Endothelial cell of umbilical vein (primary cell): Measurements from ENCODE around the gene SREBF1. TPM values are rescaled to one million over a fixed set of nuclear protein-coding genes. Genes with fewer than 3 reads are reported as not detected.

Source experiments
- BruUV-seq: library from RNA; stranded (reverse); fragments of 400-500 nt; replicated peaks from 2 replicates; lab custom pipeline; 2021; lab: Mats Ljungman, UMichigan
- CTCF ChIA-PET: fragments of 300-600, 350-600 bp; sonication (Branson Sonifier 250); formaldehyde crosslinking; loops from one replicate; lab custom pipeline; 2021; ENCODE audit warnings: antibody characterized with exemption, inconsistent platforms; lab: Charles Lee
- POLR2A ChIA-PET: fragments of 300-600, 350-600 bp; sonication (Branson Sonifier 250); formaldehyde crosslinking; loops from one replicate; lab custom pipeline; 2021; ENCODE audit warnings: antibody characterized with exemption, inconsistent platforms; lab: Charles Lee
- DNase-seq: peaks from one replicate; pipeline ENCODE4 v3.0.0-alpha.2; 2011; ENCODE audit warnings: low read depth, low spot score
- FAIRE-seq: peaks from 2 replicates; lab custom pipeline; 2011; peaks lifted over from hg19 to GRCh38; lab: Jason Lieb, UNC
- H2AFZ ChIP-seq: 2 replicates; pipeline ENCODE4 v1.6.0; 2012; ENCODE audit warnings: low read depth, low read length, control low read depth, inconsistent platforms
- H3K27ac ChIP-seq: 2 replicates; pipeline ENCODE4 v1.5.1; 2011; ENCODE audit warnings: low read depth, mild to moderate bottlenecking, control low read depth, low read length, moderate library complexity; ENCODE audit not compliant: insufficient read depth
- H3K27me3 ChIP-seq, 2 experiments: 2 replicates each; pipeline versions ENCODE4 v1.6.0 to v1.6.1; 2011; ENCODE audit warnings: low read length in 2 of 2, mixed read lengths in 1 of 2; ENCODE audit not compliant: control insufficient read depth in 2 of 2, insufficient read depth in 2 of 2
- H3K36me3 ChIP-seq, 2 experiments: 2 replicates in 1 of 2; 3 replicates in 1 of 2; pipeline ENCODE4 v1.5.1; 2011; ENCODE audit warnings: low read length in 2 of 2, mild to moderate bottlenecking in 1 of 2, moderate library complexity in 1 of 2; ENCODE audit not compliant: control insufficient read depth in 2 of 2, insufficient read depth in 2 of 2; ENCODE audit errors: extremely low read depth in 1 of 2
- H3K4me1 ChIP-seq: 3 replicates; pipeline ENCODE4 v1.5.1; 2011; ENCODE audit warnings: mild to moderate bottlenecking, low read length; ENCODE audit not compliant: control insufficient read depth, insufficient read depth; ENCODE audit errors: extremely low read depth
- H3K4me2 ChIP-seq: 2 replicates; pipeline ENCODE4 v1.6.1; 2011; ENCODE audit warnings: low read length, control low read depth, mixed read lengths; ENCODE audit not compliant: insufficient read depth
- H3K4me3 ChIP-seq, 3 experiments: fragments of 200-600 bp in 1 of 3; sonication (generic), shearing (Covaris generic) in 1 of 3; replicated peaks in 1 of 3; 2 replicates each; pipeline ENCODE4 v1.5.1; 2011 to 2016; ENCODE audit warnings: control low read depth in 3 of 3, low read length in 3 of 3, mild to moderate bottlenecking in 2 of 3, inconsistent platforms in 1 of 3, low read depth in 1 of 3, moderate library complexity in 1 of 3; ENCODE audit not compliant: insufficient read depth in 1 of 3
- H3K79me2 ChIP-seq: 2 replicates; pipeline ENCODE4 v1.6.0; 2012; ENCODE audit warnings: low read length, inconsistent platforms; ENCODE audit not compliant: control insufficient read depth, insufficient read depth
- H3K9ac ChIP-seq: replicated peaks from 2 replicates; pipeline ENCODE3; 2011; ENCODE audit warnings: low read length, control low read depth; ENCODE audit not compliant: insufficient read depth; ENCODE audit errors: extremely low read depth
- H3K9me1 ChIP-seq: replicated peaks from 3 replicates; pipeline ENCODE4 v1.6.0; 2011; ENCODE audit warnings: mild to moderate bottlenecking, low read length; ENCODE audit not compliant: control insufficient read depth, insufficient read depth; ENCODE audit errors: extremely low read depth
- H3K9me3 ChIP-seq: replicated peaks from 2 replicates; pipeline ENCODE4 v1.5.1; 2012; ENCODE audit warnings: low read length, inconsistent platforms; ENCODE audit not compliant: control insufficient read depth, insufficient read depth
- H4K20me1 ChIP-seq: replicated peaks from 2 replicates; pipeline ENCODE3; 2011; ENCODE audit warnings: mild to moderate bottlenecking, low read length; ENCODE audit not compliant: control insufficient read depth, insufficient read depth; ENCODE audit errors: extremely low read depth
- EZH2 ChIP-seq: IDR thresholded peaks from 2 replicates; pipeline ENCODE4 v1.6.1; 2012; ENCODE audit warnings: borderline replicate concordance, low read depth, mild to moderate bottlenecking, moderate library complexity, low read length, inconsistent platforms; ENCODE audit not compliant: severe bottlenecking
- FOS ChIP-seq: IDR thresholded peaks from 2 replicates; pipeline ENCODE4 v1.6.1; 2011; ENCODE audit warnings: mild to moderate bottlenecking, low read length, moderate library complexity, borderline replicate concordance; ENCODE audit not compliant: insufficient read depth
- GATA2 ChIP-seq: IDR thresholded peaks from 2 replicates; pipeline ENCODE4 v1.7.0; 2011; ENCODE audit warnings: low read depth, mild to moderate bottlenecking, moderate library complexity, mixed read lengths, low read length; ENCODE audit not compliant: insufficient read length, insufficient read depth
- JUN ChIP-seq: IDR thresholded peaks from 2 replicates; pipeline ENCODE4 v1.6.1; 2011; ENCODE audit warnings: borderline replicate concordance, low read depth; ENCODE audit not compliant: insufficient read length, insufficient read depth
- MAX ChIP-seq: IDR thresholded peaks from 2 replicates; pipeline ENCODE4 v1.6.1; 2011; ENCODE audit not compliant: insufficient read depth, insufficient read length
- MYC ChIP-seq: IDR thresholded peaks from one replicate; pipeline ENCODE4 v1.6.1; 2011; ENCODE audit warnings: mild to moderate bottlenecking, low read depth, low read length
- POLR2A ChIP-seq: IDR thresholded peaks from 2 replicates; pipeline ENCODE4 v1.6.1; 2012; ENCODE audit warnings: low read depth, mild to moderate bottlenecking, control low read depth, low read length
- dilution Hi-C: fragments of 300-500 bp; cut with MboI; formaldehyde crosslinking; loops from one replicate; pipeline ENCODE4 v1.15.0; 2019; ENCODE audit warnings: low sequenced_read_pairs; ENCODE audit not compliant: extremely low pct_ligation_motif_present
- intact Hi-C: fragments of 100-400 bp; cut with micrococcal nuclease; formaldehyde crosslinking; loops from one replicate; pipeline ENCODE4 v1.10.0; 2022
- polyA plus RNA-seq, 4 experiments: library from polyadenylated mRNA; depleted of rRNA in 3 of 4; stranded (reverse) in 3 of 4; unstranded in 1 of 4; fragments of >200 nt; gene quantifications; 2 replicates each; pipeline versions ENCODE4 v1.2.1 to v1.2.3, GENCODE V29; 2011 to 2012; ENCODE audit warnings: missing spikeins in 1 of 4
- total RNA-seq: library from RNA; stranded (reverse); gene quantifications from 2 replicates; pipeline ENCODE4 v1.2.3, GENCODE V29; 2021

The SREBF1 gene
- total and polyA plus RNA-seq, 2 donors (not counting 3 experiments of a cell fraction or from before 2014, with no cell fraction given): 50.4 to 109 TPM

- no peak for DNase-seq
- intact Hi-C loops: no loop called here
- Histone ChIP-seq H3K4me3 (no peak overlapping the region), H4K20me1 (no peaks in the 10 kb centered on the region), H3K27me3 (no peaks in the 10 kb centered on the region), H2AFZ (no peak overlapping the region), H3K9me1 (no peaks in the 10 kb centered on the region), H3K4me1 (no peaks in the 10 kb centered on the region), H3K79me2 (peaks cover 10% of the 10 kb centered on the region), H3K9ac (no peak overlapping the region), H3K36me3 (peaks cover 0 to 6% of the 10 kb centered on the region in 2 experiments), H3K9me3 (no peaks in the 10 kb centered on the region), H3K27ac (no peak overlapping the region), H3K4me2 (no peak overlapping the region)
- dilution Hi-C loops: no loop called here
- ChIA-PET POLR2A (no interaction called here), CTCF (interaction anchor here (0.7 kb wide), 1 partner anchor 13 kb away, joined by 3 read pairs; no protein-coding TSS in a partner anchor)
- FAIRE-seq: peak; percentile 24
- BruUV-seq: no TSS peak
- no peak for TF ChIP-seq EZH2
- no peak for TF ChIP-seq POLR2A
- TF ChIP-seq MAX: no peak
- no peak for TF ChIP-seq GATA2
- no peak for TF ChIP-seq JUN
- TF ChIP-seq FOS: no peak
- TF ChIP-seq MYC: no peak
Measured at GRCh38 chr17:17767887-17768418, 68.8 kb downstream of the SREBF1 start.
